Loucy (cell line): ENCODE data around the gene ESR2.

Experiments used
- H2AFZ ChIP-seq: fragments of 200-600 bp; sonication (generic); 2 replicates; pipeline ENCODE4 v1.6.0; 2016; ENCODE audit warnings: antibody characterized with exemption, mild to moderate bottlenecking, low read length, moderate library complexity
- H3F3A ChIP-seq: fragments of 200-600 bp; 2 replicates; pipeline ENCODE4 v1.6.0; 2016; ENCODE audit warnings: antibody characterized with exemption, low read depth, mild to moderate bottlenecking
- H3K27me3 ChIP-seq: fragments of 200-600 bp; sonication (generic); 2 replicates; pipeline ENCODE4 v1.6.1; 2014; ENCODE audit warnings: low read length, mild to moderate bottlenecking; ENCODE audit not compliant: insufficient read depth, poor library complexity, severe bottlenecking
- H3K36me3 ChIP-seq: fragments of 200-600 bp; sonication (generic); 2 replicates; pipeline ENCODE4 v1.6.1; 2016; ENCODE audit warnings: low read length; ENCODE audit not compliant: insufficient read depth
- H3K4me1 ChIP-seq: fragments of 200-600 bp; sonication (generic); 2 replicates; pipeline ENCODE4 v1.5.1; 2014; ENCODE audit warnings: low read length, mild to moderate bottlenecking; ENCODE audit not compliant: insufficient read depth, poor library complexity, severe bottlenecking
- H3K4me2 ChIP-seq: fragments of 200-600 bp; sonication (generic); 2 replicates; pipeline ENCODE4 v1.6.0; 2014; ENCODE audit warnings: antibody characterized with exemption, low read length, low read depth, mild to moderate bottlenecking; ENCODE audit not compliant: poor library complexity, severe bottlenecking
- H3K4me3 ChIP-seq: fragments of 200-600 bp; sonication (generic); 2 replicates; pipeline ENCODE4 v1.5.1; 2014; ENCODE audit warnings: low read length, mild to moderate bottlenecking, mixed read lengths; ENCODE audit not compliant: poor library complexity, severe bottlenecking
- H3K79me2 ChIP-seq: fragments of 200-600 bp; sonication (generic); 2 replicates; pipeline ENCODE4 v1.6.1; 2014; ENCODE audit warnings: low read length; ENCODE audit not compliant: insufficient read depth
- H3K9ac ChIP-seq: fragments of 200-600 bp; sonication (generic); 2 replicates; pipeline ENCODE4 v1.6.0; 2014; ENCODE audit warnings: mild to moderate bottlenecking, low read depth, low read length, moderate library complexity; ENCODE audit not compliant: poor library complexity, severe bottlenecking
- H3K9me2 ChIP-seq: fragments of 200-600 bp; sonication (generic); replicated peaks from 2 replicates; pipeline ENCODE4 v1.6.1; 2016; ENCODE audit warnings: low read depth, low read length, mixed read lengths
- H3K9me3 ChIP-seq: fragments of 200-600 bp; sonication (generic); 2 replicates; pipeline ENCODE4 v1.6.1; 2014; ENCODE audit warnings: mild to moderate bottlenecking, antibody characterized with exemption, low read length, low read depth; ENCODE audit not compliant: insufficient read depth
- H4K20me1 ChIP-seq: fragments of 200-600 bp; sonication (generic); 2 replicates; pipeline ENCODE4 v1.6.0; 2014; ENCODE audit warnings: antibody characterized with exemption, low read length, mild to moderate bottlenecking; ENCODE audit not compliant: insufficient read depth, poor library complexity, severe bottlenecking
- EZH2phosphoT487 ChIP-seq: fragments of 200-600 bp; IDR thresholded peaks from 2 replicates; pipeline ENCODE4 v1.6.1; 2018; ENCODE audit warnings: antibody characterized with exemption, mild to moderate bottlenecking, moderate library complexity, borderline replicate concordance
- TF ChIP-seq, protein P1 (sequence below): fragments of 200-600 bp; sonication (generic); conservative IDR thresholded peaks from 2 replicates; pipeline ENCODE4 v1.5.1; 2014; ENCODE audit warnings: mild to moderate bottlenecking, antibody characterized with exemption, low read length

Gene ESR2

GRCh38 chr14:64246688-64247087, 47.5 kb downstream of the ESR2 start:
- H3K27me3 ChIP-seq = no peaks in the 10 kb centered on the region
- no peak overlapping the region for H2AFZ ChIP-seq
- no peaks in the 10 kb centered on the region for H3K4me1 ChIP-seq
- H3K4me2 ChIP-seq = no peak overlapping the region
- H3K9ac ChIP-seq = no peak overlapping the region
- H3K9me2 ChIP-seq = no peaks in the 10 kb centered on the region
- H3K9me3 ChIP-seq = no peaks in the 10 kb centered on the region
- no peak overlapping the region for H3K4me3 ChIP-seq
- no peaks in the 10 kb centered on the region for H3K36me3 ChIP-seq
- TF ChIP-seq EZH2phosphoT487 = no peak
- TF ChIP-seq, protein P1, sequence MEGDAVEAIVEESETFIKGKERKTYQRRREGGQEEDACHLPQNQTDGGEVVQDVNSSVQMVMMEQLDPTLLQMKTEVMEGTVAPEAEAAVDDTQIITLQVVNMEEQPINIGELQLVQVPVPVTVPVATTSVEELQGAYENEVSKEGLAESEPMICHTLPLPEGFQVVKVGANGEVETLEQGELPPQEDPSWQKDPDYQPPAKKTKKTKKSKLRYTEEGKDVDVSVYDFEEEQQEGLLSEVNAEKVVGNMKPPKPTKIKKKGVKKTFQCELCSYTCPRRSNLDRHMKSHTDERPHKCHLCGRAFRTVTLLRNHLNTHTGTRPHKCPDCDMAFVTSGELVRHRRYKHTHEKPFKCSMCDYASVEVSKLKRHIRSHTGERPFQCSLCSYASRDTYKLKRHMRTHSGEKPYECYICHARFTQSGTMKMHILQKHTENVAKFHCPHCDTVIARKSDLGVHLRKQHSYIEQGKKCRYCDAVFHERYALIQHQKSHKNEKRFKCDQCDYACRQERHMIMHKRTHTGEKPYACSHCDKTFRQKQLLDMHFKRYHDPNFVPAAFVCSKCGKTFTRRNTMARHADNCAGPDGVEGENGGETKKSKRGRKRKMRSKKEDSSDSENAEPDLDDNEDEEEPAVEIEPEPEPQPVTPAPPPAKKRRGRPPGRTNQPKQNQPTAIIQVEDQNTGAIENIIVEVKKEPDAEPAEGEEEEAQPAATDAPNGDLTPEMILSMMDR = no peak
- H3K79me2 ChIP-seq = no peaks in the 10 kb centered on the region
- H3F3A ChIP-seq = no peaks in the 10 kb centered on the region
- no peaks in the 10 kb centered on the region for H4K20me1 ChIP-seq

DNA sequence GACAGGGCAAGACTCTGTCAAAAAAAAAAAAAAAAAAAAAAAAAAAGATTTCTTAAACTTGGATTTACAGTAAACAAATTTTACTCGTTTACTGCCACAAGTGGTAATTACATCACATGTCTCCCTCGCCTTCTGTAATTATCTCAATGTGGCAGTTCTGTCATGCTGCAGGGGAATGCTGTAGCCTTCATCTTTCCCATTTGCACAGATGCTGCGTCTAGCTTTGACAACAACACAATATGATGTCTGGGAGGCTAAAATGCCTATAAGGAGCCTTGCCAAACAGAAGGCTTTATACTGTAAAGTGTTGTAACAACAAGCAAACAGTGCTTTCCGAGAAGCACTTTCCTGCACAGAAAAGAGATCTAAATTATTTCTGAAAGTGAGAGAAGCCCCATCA, 48.7 kb downstream of the ESR2 start:
- no peak overlapping the region for H3K9ac ChIP-seq
- no peaks in the 10 kb centered on the region for H3K9me2 ChIP-seq
- no peaks in the 10 kb centered on the region for H4K20me1 ChIP-seq
- H3K4me1 ChIP-seq = no peaks in the 10 kb centered on the region
- TF ChIP-seq, protein P1 = no peak
- no peak for TF ChIP-seq EZH2phosphoT487
- H3K4me2 ChIP-seq = no peak overlapping the region
- H2AFZ ChIP-seq = no peak overlapping the region
- no peaks in the 10 kb centered on the region for H3K9me3 ChIP-seq
- H3K36me3 ChIP-seq = no peaks in the 10 kb centered on the region
- H3K27me3 ChIP-seq = no peaks in the 10 kb centered on the region
- H3F3A ChIP-seq = no peaks in the 10 kb centered on the region
- H3K79me2 ChIP-seq = no peaks in the 10 kb centered on the region
- H3K4me3 ChIP-seq = no peak overlapping the region

- no peaks in the 10 kb centered on the region for H3K79me2 ChIP-seq
- no peaks in the 10 kb centered on the region for H3K4me1 ChIP-seq
- H3K27me3 ChIP-seq = no peaks in the 10 kb centered on the region
- no peak overlapping the region for H2AFZ ChIP-seq
- H3K4me2 ChIP-seq = no peak overlapping the region
- no peaks in the 10 kb centered on the region for H4K20me1 ChIP-seq
- H3K36me3 ChIP-seq = no peaks in the 10 kb centered on the region
- H3K9me2 ChIP-seq = no peaks in the 10 kb centered on the region
- no peaks in the 10 kb centered on the region for H3F3A ChIP-seq
- no peak overlapping the region for H3K4me3 ChIP-seq
- TF ChIP-seq, protein P1 = no peak
- no peak for TF ChIP-seq EZH2phosphoT487
- H3K9me3 ChIP-seq = no peaks in the 10 kb centered on the region
- no peak overlapping the region for H3K9ac ChIP-seq
Observed at GRCh38 chr14:64244279-64244678, 49.9 kb downstream of the ESR2 start.
